ENCODE data around the gene PLSCR3. TPM values are rescaled to one million over a fixed set of nuclear protein-coding genes. Genes with fewer than 3 reads are reported as not detected.

The PLSCR3 gene
- total and polyA plus RNA-seq, 4 donors, result 20.5 to 70.8 (median 42.1) TPM

DNA sequence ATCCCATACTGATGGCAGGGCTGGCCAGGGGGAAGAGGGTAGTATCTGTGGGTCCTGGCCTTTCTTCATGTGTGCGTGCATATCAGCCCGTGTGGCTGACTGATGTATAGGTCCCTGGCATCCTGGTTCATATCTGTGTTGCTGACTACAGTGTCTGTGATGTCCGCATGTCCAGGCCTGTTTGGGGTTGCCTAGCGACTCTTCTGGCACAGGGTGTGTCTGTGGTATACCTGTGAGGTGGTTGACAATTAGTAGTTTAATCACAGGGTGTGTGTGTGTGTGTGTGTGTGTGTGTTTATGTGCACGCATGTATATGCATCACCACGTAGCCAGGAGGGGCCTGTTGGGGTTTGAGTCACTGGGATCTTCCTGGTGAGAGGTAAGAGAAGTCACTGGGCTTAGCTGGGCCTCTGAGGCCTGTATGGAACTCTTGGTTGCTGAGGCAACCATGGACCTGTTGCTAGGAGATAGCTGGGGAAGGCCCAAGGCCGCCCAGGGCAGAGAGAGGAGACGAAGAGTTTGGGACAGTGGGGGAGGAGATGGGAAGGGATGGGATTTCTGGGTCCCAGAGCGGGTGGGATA lies 40.0 kb downstream of the PLSCR3 start:
- intact Hi-C loops (cut with DNase I), result loop anchor here (5.0 to 10.0 kb wide), 4 partner anchors 80 to 210 kb away; partner anchors contain the start of genes FGF11 (in 1 of the 2), SENP3 (in 1 of the 2), TMEM102 (in 1 of the 2) and TNFSF13 (in 1 of the 2)
- Histone ChIP-seq H3K36me3 (ENCODE audit: control insufficient read depth in 1 of 2, insufficient read depth in 2 of 2, low read length in 1 of 2) (no peaks in the 10 kb centered on the region), H3K27ac (ENCODE audit: low read depth in 1 of 2, low read length in 2 of 2) (no peak overlapping the region), H3K4me1 (ENCODE audit: control insufficient read depth in 1 of 2, insufficient read depth in 2 of 2, low read length in 2 of 2) (peaks cover 0 to 7% of the 10 kb centered on the region in 2 donors), H3K9me3 (ENCODE audit: control insufficient read depth, low read length) (no peaks in the 10 kb centered on the region), H3K27me3 (ENCODE audit: control insufficient read depth in 1 of 2, insufficient read depth in 2 of 2, low read length in 1 of 2) (no peaks in the 10 kb centered on the region), H3K4me3 (ENCODE audit: low read length in 2 of 2) (no peak overlapping the region)
- no peak for DNase-seq
- no peak for ATAC-seq (ENCODE audit: low FRiP score)
- WGBS, 2 donors, result 70 to 78% methylated on average over 9 of the region's 9 CpGs

DNA sequence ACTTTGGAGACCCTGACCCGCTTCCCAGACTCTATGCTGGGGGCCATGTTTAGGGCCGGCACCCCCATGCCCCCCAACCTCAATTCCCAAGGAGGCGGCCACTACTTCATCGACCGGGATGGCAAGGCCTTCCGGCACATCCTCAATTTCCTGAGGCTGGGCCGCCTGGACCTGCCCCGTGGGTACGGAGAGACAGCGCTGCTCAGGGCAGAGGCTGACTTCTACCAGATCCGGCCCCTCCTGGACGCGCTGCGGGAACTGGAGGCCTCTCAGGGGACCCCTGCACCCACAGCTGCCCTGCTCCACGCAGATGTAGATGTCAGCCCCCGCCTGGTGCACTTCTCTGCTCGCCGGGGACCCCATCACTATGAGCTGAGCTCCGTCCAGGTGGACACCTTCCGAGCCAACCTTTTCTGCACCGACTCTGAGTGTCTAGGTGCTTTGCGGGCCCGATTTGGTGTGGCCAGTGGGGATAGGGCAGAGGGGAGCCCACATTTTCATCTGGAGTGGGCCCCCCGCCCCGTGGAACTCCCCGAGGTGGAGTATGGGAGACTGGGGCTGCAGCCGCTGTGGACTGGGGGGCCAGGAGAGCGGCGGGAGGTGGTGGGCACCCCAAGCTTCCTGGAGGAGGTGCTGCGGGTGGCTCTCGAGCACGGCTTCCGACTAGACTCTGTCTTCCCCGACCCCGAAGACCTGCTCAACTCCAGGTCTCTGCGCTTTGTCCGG lies 41.3 kb downstream of the PLSCR3 start:
- H3K27me3 ChIP-seq (ENCODE audit: control insufficient read depth in 1 of 2, insufficient read depth in 2 of 2, low read length in 1 of 2), result no peaks in the 10 kb centered on the region
- ATAC-seq (ENCODE audit: low FRiP score) (no peak), DNase-seq (no peak)
- WGBS, 2 donors, result 88 to 89% methylated on average over 36 to 37 of the region's 37 CpGs
- no peaks in the 10 kb centered on the region for H3K9me3 ChIP-seq (ENCODE audit: control insufficient read depth, low read length)
- H3K27ac ChIP-seq (ENCODE audit: low read depth in 1 of 2, low read length in 2 of 2), result no peak overlapping the region
- peaks cover 0 to 7% of the 10 kb centered on the region in 2 donors for H3K4me1 ChIP-seq (ENCODE audit: control insufficient read depth in 1 of 2, insufficient read depth in 2 of 2, low read length in 2 of 2)
- peak overlapping the region; percentile 22 to 84 for H3K4me3 ChIP-seq (ENCODE audit: low read length in 2 of 2)
- no peaks in the 10 kb centered on the region for H3K36me3 ChIP-seq (ENCODE audit: control insufficient read depth in 1 of 2, insufficient read depth in 2 of 2, low read length in 1 of 2)
- intact Hi-C loops (cut with DNase I), result loop anchor here (1.0 to 10.0 kb wide), 5 partner anchors 24 to 212 kb away; partner anchors contain the start of genes FGF11 (in 1 of the 2), NEURL4 (in 1 of the 2), SENP3 (in 1 of the 2) and TMEM102 (in 1 of the 2)

DNA sequence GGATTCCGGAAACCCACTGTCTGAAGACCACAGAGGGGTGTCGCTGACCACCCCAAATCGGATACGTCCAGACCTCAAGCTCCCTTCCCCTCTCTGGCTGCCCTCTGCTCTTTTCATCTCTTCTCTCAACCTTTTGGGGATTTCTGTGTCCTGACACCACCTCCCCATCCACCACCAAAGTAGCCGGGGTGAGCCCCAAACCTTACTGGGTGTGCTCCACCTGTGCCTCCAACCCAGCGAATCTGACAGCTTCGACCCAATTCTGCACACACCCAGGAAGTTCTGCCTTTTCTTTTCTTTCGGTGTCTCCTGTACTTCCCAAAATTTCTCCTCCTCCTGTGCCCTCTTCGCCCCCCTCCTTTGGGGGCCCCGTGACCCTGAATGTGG lies 41.8 kb downstream of the PLSCR3 start:
- Histone ChIP-seq H3K4me3 (ENCODE audit: low read length in 2 of 2) (peak overlapping the region; percentile 22 to 84), H3K36me3 (ENCODE audit: control insufficient read depth in 1 of 2, insufficient read depth in 2 of 2, low read length in 1 of 2) (no peaks in the 10 kb centered on the region), H3K4me1 (ENCODE audit: control insufficient read depth in 1 of 2, insufficient read depth in 2 of 2, low read length in 2 of 2) (peaks cover 0 to 7% of the 10 kb centered on the region in 2 donors), H3K9me3 (ENCODE audit: control insufficient read depth, low read length) (no peaks in the 10 kb centered on the region), H3K27ac (ENCODE audit: low read depth in 1 of 2, low read length in 2 of 2) (peak overlapping the region in 1 of 2 donors; percentile 90), H3K27me3 (ENCODE audit: control insufficient read depth in 1 of 2, insufficient read depth in 2 of 2, low read length in 1 of 2) (no peaks in the 10 kb centered on the region)
- no peak for ATAC-seq (ENCODE audit: low FRiP score)
- DNase-seq, result no peak
- WGBS, 2 donors, result 18 to 21% methylated on average over 10 of the region's 10 CpGs
- intact Hi-C loops (cut with DNase I), result loop anchor here (1.0 to 10.0 kb wide), 5 partner anchors 23 to 212 kb away; partner anchors contain the start of genes FGF11 (in 1 of the 2), NEURL4 (in 1 of the 2), SENP3 (in 1 of the 2) and TMEM102 (in 1 of the 2)

DNA sequence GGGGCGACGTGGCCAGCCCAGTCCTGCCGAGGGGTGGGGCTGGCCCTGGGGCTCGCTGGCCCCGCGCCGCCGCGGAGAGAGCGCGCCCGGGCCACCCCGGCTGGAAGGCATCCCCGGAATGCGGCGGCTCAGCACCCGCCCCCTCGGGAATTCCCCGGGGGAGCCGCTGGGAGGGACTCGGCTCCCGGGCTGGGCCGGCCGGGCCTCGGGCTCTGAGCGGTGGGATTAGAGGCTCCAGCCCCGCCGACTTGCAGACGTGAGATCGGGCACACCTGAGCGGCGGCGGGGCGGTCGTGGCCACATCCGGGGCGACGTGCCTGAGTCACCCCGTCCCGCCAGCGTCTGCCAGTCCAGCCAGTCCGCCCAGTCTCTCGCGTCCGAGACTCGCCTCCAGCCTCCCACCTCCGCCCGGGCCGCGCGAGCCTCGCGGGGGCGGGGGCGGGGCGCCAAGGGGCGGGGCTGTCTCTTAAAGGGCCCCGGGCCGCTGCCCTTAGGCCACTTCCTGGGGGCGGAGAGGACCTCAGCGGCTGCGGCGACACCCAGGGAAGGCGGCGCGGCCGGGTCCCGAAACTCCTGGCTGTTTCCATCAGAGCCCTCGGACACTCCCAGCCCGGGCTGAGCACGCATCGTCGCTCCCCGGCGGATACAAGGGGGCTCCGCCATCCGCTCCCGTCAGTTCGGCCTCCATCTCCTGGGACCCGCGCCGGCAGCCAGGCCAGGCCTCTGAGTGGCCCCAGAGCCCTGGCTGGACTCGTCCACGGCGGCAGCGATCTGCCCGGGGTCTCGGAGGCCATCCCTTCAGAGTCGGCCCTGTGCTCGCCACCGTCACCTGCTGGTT lies 42.4 kb downstream of the PLSCR3 start, which contains the start of gene KCTD11:
Gene KCTD11, plus strand, starts transcription at position 498 of the 838 bp plus-strand sequence.
- H3K9me3 ChIP-seq (ENCODE audit: control insufficient read depth, low read length), result no peaks in the 10 kb centered on the region
- DNase-seq (peak; percentile 95 to 97), ATAC-seq (ENCODE audit: low FRiP score) (peak; percentile 85)
- peaks cover 0 to 7% of the 10 kb centered on the region in 2 donors for H3K4me1 ChIP-seq (ENCODE audit: control insufficient read depth in 1 of 2, insufficient read depth in 2 of 2, low read length in 2 of 2)
- 0 to 2% methylated on average over 56 to 91 of the region's 91 CpGs for WGBS, 2 donors
- peak within 1 kb of the TSS; percentile 87 to 95 for H3K27ac ChIP-seq (ENCODE audit: low read depth in 1 of 2, low read length in 2 of 2)
- peak within 1 kb of the TSS; percentile 60 to 84 for H3K4me3 ChIP-seq (ENCODE audit: low read length in 2 of 2)
- intact Hi-C loops (cut with DNase I), result loop anchor here (1.0 to 10.0 kb wide), 5 partner anchors 23 to 213 kb away; partner anchors contain the start of genes FGF11 (in 1 of the 2), NEURL4 (in 1 of the 2), SENP3 (in 1 of the 2) and TMEM102 (in 1 of the 2)
- no peaks in the 10 kb centered on the region for H3K36me3 ChIP-seq (ENCODE audit: control insufficient read depth in 1 of 2, insufficient read depth in 2 of 2, low read length in 1 of 2)
- H3K27me3 ChIP-seq (ENCODE audit: control insufficient read depth in 1 of 2, insufficient read depth in 2 of 2, low read length in 1 of 2), result no peaks in the 10 kb centered on the region

DNA sequence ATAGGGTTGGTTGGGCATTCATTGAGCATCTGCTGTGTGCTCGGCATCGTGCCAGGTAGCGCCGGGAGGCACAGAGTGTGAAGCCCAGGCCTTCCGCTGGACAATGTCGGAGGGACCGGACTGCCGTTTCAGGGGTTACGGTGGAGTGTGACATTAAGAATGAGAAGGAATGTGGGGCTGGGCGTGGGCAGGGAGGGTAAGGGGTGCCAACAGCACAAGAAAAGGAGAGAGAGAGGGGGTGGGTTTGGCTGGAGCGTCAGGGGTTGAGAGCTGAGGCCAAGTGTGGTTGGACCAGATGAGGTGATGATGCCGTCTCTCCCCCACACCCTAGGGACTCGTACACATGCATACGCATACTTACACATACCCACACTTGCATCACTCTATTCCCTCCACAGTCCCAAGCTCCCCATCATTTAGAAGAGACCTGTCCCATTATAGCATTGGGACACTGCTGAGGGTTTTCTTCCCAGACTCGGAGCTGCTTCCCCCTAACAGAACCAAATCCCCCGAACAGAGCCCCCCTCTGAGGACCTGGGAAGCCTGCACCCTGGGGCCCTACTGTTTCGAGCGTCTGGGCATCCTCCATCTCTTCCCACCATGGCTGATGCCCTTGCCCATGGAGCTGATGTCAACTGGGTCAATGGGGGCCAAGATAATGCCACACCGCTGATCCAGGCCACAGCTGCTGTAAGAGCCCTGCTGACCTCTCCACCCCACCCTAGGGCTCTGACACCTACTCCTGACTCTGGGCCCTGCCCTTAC lies 45.7 kb downstream of the PLSCR3 start:
- DNase-seq, result no peak
- WGBS, 2 donors, result 53 to 58% methylated on average over 19 of the region's 19 CpGs

DNA sequence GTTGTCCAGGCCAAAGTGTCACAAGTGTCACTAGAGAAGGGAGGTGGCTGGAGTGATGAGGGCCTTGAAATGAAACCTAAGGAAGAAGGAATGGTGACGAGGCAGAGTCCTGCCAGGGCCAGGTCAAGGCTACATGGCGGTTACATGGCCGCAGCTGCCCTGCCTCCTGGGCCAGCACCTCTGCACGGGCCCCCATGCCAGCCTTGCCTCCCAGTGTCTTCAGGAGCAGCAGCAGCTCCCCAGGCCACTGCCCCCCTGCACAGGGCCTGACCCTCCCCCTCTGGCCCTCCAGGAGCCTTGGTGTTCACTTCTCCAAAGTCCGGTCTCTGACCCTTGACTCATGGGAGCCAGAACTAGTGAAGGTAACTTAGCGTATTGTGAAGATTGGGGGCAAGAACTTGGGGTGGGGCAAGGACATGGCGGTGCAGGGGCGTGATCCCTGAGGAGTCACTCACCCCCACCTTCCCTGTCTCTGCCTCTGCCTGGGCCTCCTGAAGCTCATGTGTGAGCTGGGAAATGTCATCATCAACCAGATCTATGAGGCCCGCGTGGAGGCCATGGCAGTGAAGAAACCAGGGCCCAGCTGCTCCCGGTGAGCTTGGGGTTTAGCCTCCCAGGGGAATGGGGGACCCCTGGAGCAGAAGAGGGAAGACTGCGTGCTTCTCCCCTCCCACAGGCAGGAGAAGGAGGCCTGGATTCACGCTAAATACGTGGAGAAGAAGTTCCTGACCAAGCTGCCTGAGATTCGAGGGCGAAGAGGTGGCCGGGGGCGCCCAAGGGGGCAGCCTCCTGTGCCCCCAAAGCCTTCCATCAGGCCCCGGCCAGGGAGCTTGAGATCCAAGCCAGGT lies 46.5 kb downstream of the PLSCR3 start:
- WGBS, 2 donors, result 60 to 65% methylated on average over 19 of the region's 19 CpGs
- no peak for DNase-seq
- intact Hi-C loops (cut with DNase I), result loop anchor here (2.0 to 5.0 kb wide), 2 partner anchors 17 to 66 kb away; partner anchors contain the start of gene SLC2A4 (in 1 of the 2)
- Histone ChIP-seq H3K27ac (ENCODE audit: low read depth in 1 of 2, low read length in 2 of 2) (no peak overlapping the region), H3K36me3 (ENCODE audit: control insufficient read depth in 1 of 2, insufficient read depth in 2 of 2, low read length in 1 of 2) (no peaks in the 10 kb centered on the region), H3K4me1 (ENCODE audit: control insufficient read depth in 1 of 2, insufficient read depth in 2 of 2, low read length in 2 of 2) (no peaks in the 10 kb centered on the region), H3K27me3 (ENCODE audit: control insufficient read depth in 1 of 2, insufficient read depth in 2 of 2, low read length in 1 of 2) (no peaks in the 10 kb centered on the region), H3K4me3 (ENCODE audit: low read length in 2 of 2) (no peak overlapping the region), H3K9me3 (ENCODE audit: control insufficient read depth, low read length) (no peaks in the 10 kb centered on the region)
- no peak for ATAC-seq (ENCODE audit: low FRiP score)

More for the DNA sequence above, 45.7 kb downstream of the PLSCR3 start:
- Histone ChIP-seq H3K27ac (ENCODE audit: low read depth in 1 of 2, low read length in 2 of 2) (no peak overlapping the region), H3K9me3 (ENCODE audit: control insufficient read depth, low read length) (no peaks in the 10 kb centered on the region), H3K36me3 (ENCODE audit: control insufficient read depth in 1 of 2, insufficient read depth in 2 of 2, low read length in 1 of 2) (no peaks in the 10 kb centered on the region), H3K27me3 (ENCODE audit: control insufficient read depth in 1 of 2, insufficient read depth in 2 of 2, low read length in 1 of 2) (no peaks in the 10 kb centered on the region), H3K4me1 (ENCODE audit: control insufficient read depth in 1 of 2, insufficient read depth in 2 of 2, low read length in 2 of 2) (peaks cover 0 to 7% of the 10 kb centered on the region in 2 donors), H3K4me3 (ENCODE audit: low read length in 2 of 2) (no peak overlapping the region)
- no peak for ATAC-seq (ENCODE audit: low FRiP score)
- intact Hi-C loops (cut with DNase I), result loop anchor here (2.0 to 5.0 kb wide), 2 partner anchors 18 to 66 kb away; partner anchors contain the start of gene SLC2A4 (in 1 of the 2)

Measured in aorta (tissue), 5 donors.